Measurements from ENCODE around the gene GLIS1.
"Not testable (repeated sequence)": the region's sequence is repeated elsewhere in the genome, so short reads cannot be mapped to it uniquely, and the experiment has no call there.

The GLIS1 gene

DNA sequence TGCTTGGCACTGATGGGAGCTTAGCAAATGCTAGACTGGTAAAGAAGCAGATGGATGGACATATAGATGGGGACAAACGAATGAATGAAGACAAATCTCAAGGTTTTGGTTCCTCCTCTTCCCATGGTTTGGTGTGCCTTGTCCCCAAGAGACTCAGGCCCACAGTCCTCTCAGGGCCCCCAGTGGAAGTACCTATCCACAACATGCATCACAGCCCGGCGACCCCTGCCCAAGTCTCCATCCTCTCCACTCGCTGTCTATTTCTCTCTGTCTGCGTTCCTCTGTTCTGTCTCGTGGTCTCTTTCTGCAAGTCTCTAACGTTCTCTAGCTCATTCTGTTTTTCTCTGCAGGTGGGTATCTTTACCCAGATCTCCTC lies 85.8 kb downstream of the GLIS1 start:
- no peak for DNase-seq (ENCODE audit: low read depth)

DNA sequence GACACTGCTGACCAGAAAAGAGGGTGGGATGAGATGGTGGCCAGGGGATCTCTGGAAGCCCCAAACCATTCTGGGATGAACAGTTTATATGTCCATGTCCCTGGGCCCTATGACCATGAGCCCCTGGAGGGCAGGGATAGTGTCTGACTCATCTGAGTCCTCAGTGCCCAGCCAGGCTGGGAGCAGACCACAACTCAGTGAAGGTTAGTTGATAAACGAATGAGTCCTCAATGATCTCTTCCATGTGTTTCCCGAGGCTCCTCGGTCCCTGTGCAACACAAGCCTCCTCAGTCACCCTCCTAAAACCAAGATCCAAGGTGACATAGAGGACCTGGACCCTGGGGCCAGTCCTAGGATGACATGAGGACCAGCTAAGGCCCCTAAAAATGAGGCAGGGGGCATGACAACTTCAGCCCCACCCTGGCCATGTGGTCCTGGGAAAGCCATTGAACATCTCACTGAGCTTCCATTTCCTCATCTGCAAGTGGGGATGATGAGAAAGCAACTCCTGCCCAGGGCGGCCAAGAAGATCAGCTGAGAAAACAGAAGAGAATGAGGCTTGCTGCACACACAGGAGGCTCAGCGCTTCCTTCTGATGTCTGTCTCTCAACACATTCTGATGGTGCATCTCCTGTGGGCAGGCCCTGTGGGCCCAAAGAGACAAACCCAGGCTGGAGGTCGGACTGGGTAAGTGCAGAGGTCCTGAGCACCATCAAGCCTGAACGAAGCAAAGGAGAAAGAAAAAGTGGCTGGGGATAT lies 86.3 kb downstream of the GLIS1 start:
- no peak for DNase-seq (ENCODE audit: low read depth)

DNA sequence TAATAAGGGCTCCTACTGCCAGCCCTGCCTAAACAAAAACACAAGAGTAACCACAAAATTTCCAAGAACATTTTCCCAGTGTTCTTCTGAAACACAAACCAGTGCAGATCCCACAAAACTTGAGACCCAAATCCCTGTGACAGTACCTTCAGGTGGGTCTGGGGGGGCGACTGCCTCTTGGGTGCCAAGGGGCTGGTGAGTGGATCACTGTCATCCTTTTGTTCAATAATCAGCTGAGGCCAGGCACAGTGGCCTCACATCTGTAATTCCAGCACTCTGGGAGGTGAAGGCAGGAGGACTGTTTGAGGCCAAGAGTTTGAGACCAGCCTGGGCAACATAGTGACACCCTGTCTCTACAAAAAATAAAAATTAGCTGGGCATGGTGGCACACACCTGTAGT lies 87.6 kb downstream of the GLIS1 start:
- no peak for DNase-seq (ENCODE audit: low read depth)

DNA sequence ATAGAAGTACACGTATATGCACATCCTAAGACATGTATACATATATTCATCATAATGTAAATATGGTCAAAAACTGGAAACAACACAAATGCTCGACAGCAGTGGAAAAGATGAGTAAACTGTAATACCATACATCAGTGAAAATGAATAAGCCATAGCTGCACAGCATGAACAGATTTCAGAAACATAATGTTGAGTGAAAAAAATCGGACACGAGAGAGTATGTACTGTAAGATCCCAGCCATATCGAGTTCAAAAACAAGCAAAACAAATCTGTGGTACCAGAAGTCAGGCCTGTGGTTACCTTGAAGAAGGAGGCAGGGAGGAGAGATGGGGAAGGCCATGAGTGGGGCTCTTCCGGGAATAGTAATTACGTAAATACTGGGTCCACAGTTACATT lies 90.4 kb downstream of the GLIS1 start:
- no peak for DNase-seq (ENCODE audit: low read depth)

DNA sequence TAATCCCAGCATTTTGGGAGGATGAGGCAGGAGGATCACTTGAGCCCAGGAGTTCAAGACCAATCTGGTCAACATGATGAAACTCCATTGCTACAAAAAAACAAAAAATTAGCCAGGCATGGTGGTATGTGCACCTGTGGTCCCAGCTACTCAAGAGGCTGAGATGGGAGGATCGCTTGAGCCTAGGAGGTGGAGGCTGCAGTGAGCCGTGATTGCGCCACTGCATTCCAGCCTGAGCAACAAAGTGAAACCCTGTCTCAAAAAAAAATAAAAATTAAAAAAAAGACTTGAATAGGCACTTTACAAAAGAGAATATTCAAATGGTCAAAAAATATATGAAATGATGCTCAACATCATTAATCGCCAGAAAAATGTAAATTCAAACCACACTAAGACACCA lies 91.0 kb downstream of the GLIS1 start:
- DNase-seq (ENCODE audit: low read depth) = not testable (repeated sequence)

DNA sequence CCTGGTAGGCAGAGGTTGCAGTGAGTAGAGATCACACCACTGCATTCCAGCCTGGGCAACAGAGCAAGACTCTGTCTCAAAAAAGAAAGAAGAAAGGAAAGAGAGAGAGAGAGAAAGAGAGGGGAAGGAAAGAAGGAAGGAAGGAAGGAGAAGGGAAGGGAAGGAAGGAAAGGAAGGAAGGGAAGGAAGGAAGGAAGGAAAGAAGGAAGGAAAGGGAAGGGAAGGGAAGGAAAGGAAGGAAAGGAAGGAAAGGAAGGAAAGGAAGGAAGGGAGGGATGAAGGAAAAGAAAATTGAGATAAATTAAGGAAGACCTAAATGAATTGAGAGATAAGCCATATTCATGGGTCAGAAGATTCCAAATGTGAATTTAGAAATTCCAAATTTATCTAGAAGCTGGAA lies 92.2 kb downstream of the GLIS1 start:
- no peak for DNase-seq (ENCODE audit: low read depth)

DNA sequence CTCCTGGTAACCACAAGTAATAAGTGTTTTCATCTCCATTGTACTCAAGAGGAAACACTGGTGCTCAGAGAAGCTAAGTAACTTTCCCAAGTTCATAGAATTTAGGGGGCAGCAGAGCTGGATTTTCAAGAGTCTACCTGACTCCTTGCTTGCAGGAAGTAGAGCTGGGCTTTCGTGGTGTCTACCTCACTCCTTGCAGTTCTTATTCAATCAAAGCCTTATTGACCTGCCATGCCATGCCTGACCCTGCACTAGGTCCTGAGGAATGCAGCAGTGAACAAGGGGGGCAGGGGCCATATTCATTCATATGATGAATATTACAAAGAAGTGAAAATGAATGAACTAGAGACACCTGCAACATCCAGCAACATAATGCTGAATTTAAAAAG lies 93.3 kb downstream of the GLIS1 start:
- DNase-seq (ENCODE audit: low read depth) = no peak

DNA sequence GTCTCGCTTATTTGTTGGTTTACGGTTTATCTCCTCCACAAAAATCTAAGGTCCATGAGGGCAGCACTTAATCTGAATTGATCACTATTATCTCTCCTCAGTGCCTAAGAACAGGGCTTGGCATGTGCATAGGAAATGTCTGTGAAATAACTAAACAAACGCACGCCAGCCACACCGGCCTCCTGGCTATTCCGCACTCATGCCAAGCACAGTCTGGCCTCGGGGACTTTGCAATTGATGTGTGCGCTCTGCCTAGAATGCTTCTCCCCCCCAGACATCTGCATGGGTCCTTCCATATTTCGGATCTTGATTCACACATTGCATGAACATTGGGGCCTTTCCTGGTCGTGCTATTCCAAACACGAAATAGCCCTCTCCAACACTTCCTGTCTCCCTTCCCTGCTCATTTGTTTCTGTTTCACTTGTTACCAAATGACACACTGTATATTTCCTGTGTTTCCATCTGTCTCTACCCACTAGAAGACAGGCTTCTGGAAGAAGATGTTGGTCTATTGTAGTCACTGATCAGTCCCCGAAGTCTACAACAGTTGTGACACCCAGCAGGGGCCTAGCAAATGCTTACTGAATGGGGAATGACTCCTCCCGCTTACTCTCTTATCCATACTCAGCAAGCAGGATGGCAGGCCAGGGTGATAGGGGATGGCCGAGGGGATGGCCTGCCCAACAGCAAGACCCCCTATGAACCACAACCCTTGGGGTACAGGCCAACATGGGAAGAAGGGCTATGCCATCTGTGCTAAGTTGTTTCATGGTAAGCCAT lies 93.9 kb downstream of the GLIS1 start:
- DNase-seq (ENCODE audit: low read depth) = no peak

DNA sequence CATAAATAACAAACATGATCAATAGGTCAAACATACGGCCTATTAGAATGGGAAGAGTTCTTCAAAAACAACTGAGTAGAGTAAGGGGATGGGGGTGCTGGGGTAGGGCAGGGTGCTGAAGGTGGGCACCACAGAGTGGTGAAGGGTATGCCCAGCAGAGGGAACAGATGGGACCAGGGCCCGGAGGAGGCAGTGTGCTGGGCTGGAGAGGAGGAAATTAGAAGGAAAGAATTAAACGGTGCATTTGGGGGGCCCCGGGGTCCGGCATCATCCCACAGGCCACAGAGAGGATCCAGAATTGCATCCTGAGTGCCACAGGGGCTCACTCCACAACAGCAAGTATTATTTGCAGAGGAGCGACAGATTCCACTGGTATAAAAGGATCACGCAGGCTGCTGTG lies 94.5 kb downstream of the GLIS1 start:
- no peak for DNase-seq (ENCODE audit: low read depth)

DNA sequence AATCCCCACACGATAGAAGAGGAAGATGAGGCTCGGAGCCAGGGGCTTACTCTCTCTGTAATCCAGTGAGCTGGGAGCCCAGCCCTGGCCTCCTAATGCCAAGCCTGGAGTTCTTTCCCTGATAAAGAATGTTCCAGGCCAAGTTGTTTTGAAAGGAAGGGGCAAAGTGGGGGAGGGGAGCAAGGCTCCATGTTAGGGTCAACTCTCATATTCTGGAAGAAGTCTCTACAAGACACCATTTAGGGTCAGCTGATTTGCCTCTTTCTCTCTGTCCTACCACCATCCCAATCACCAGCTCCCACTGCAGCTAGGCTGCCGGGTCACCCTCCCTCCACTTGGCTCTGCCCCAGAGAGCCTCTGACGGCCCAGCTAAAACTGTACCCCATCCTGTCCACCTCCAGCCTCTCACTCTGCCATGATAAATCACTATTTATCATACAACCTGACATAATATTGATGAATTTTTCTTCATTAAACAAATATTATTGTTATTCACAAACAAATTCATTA lies 95.0 kb downstream of the GLIS1 start:
- DNase-seq (ENCODE audit: low read depth) = no peak

DNA sequence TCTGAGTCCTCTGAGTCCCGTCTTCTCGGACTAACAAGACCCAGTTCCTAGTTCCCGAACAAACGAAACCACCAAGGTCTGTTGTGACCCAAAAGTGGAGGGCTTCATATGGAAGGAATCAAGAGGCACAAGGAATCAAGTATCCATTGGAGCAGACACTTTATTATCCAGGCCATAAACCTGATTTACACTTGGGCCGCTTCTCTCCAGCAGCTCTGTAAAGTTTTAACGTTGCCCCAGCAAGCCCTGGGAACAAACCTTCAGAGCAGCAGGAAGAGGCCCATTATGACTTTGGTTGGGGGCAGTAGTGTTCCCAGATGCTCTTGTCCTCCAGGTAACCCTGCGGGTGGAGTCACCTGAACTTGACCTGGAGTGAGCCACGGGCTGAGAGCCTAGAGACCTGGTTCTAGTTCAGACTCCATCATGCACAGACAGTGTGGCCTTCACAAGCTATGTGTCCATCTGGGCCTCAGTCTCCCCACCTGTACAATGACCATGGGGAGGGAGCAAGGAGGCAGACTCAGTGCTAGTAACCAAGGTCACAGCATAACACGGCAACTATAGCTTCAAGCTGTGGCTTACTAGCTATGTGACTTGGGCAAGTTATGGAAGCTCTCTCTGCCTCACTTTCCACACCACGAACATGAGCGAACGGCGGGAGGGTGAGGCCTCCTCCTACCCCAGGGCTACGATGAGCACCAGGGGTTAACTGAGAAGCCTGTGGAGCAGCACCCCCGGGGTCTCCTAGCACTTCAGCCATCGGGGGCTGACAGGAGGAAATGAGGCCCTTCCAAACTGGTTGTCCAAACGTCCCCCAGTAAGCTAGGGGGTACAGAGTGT lies 95.7 kb downstream of the GLIS1 start:
- no peak for DNase-seq (ENCODE audit: low read depth)

DNA sequence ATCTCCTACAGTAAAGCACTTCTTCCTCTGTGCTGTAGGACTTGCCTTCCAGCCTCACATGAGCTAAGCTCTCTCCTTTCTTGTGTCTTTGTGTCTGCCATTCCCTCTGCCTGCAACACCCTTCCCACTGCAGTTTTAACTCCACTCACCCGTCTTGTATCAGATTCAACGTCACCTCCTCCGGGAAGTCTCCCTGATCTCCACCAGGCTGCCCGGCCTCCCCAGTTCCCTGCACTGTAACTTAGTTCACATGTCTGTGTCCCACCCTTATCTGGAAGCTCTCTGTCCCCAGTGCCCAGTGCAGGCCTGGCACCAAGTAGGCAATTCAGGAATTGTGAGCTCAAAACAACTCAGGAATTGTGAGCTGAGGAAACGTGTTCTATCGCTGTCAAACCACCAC lies 96.4 kb downstream of the GLIS1 start:
- DNase-seq (ENCODE audit: low read depth) = no peak

DNA sequence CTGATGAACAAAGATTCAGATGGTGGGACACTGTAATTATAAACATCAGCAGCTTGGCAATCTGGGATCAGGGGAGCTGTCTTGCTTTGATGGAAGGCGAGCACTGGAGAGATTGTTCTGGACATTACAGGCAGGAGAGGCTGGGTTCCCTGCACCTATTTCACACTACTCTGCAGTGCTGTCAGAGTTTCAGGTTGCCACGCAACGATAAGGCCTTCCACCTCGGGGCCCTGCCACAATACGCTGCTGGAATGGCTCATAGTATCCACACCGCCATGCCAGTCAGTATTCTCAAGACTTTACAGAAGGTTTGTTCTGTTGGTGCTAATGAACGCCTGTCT lies 96.8 kb downstream of the GLIS1 start:
- no peak for DNase-seq (ENCODE audit: low read depth)

DNA sequence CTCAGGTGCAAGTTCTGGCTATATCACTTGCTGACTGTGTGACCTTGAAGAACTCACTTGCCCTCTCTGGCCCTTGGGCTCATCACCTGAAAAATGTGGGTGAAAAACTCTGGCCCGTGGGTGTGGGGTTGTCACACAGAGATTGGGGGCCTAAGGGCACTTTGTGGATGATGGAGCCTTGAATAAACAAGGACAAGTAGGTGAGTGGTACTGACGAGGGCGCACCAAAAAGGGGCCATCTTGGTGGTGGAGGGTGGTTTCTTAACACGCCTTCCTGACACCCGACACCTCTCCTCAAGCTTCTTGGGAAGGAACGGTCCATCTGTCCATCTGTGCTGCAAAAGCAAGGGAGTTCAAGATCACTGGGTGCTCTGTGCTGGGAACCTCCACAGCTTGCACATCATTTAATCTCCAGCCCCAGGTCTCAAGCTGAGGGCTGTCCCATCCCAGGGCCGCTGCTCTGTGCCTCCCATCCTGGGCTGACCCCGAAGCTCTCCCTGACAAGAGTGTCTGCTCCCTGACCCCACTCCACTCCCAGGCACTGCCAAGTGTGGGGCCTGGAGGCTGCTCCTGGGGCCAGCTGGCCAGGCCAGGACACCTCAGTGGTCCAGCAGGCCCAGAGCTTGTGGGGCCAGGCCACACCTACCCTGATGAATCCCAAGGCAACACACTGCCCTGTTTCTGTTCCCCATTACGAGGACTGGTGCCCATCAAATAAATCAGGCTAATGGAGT lies 97.3 kb downstream of the GLIS1 start:
- no peak for DNase-seq (ENCODE audit: low read depth)

DNA sequence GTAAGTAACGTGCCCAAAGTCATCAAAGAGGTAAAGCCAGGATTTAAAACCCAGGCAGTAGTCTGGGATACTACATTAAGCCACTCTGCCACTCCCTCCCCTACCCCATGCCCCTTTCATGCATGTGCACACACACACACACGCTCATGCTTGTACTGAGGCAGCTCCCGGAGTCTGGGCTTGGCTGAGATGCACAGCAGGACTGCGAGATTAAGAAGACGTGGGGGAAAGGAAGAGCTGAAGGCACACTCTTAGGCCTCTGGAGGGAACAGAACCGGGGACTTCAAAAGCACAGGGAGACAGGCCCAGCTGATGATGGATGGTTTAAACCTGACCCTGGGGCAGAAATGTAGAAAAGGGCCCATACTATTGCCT lies 98.3 kb downstream of the GLIS1 start:
- no peak for DNase-seq (ENCODE audit: low read depth)

DNA sequence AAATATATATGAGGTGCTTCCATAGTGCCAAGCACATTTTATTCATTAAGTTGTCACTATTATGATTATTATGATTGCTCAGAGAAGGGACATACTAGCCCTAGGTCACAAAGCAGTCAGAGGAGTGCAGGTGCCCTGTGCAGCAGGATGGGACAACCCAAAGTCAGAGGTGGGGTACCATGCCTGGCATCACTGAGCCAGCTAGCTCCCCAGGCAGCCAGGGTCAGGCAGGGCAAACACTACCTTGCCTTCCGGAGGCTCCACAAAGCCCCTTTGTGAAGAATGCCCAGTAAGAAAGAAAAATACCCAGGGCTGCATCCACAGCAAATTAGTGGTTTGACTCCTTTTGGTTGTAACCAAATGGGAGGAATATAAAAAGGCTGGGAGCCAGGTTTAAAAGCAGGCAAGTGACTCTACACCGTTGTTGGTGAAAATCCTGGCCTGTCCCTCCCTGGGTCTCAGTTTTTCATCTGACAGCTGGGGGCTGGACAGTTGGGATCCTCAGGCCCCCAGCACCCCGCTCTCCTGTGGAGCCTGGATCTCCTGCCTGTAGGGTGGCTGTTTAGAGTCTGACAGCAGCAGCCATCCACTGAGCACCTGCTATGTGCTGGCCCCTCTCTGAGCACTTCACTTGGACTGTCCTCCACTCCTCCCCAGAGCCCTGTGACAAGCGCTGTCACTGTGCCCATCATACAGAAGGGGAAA lies 98.8 kb downstream of the GLIS1 start:
- no peak for DNase-seq (ENCODE audit: low read depth)

DNA sequence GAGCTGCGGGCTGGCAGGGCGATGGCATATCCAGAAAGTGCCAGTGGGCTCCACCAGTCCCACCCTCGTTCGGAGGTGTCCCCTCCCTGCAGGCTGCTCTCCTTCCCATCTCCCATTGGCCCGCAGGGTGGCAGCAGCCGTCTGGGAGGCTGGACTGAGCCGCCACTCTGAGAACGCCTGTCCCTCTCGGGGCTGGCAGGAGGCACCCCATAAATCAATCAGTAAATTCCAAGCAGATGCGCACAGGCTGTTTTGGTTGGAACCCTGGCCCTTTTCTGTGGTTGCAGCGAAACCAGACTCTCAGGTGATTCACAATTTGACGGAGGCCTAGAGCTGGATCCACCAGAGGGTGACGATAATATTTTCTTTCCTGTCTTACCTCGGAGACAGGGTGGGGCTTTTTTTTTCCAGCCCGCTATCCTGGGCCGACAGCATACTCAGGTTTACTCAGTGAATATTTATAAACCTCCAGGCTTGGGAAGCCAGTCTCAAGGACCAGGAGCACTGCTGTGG lies 99.7 kb downstream of the GLIS1 start:
- DNase-seq (ENCODE audit: low read depth) = no peak

DNA sequence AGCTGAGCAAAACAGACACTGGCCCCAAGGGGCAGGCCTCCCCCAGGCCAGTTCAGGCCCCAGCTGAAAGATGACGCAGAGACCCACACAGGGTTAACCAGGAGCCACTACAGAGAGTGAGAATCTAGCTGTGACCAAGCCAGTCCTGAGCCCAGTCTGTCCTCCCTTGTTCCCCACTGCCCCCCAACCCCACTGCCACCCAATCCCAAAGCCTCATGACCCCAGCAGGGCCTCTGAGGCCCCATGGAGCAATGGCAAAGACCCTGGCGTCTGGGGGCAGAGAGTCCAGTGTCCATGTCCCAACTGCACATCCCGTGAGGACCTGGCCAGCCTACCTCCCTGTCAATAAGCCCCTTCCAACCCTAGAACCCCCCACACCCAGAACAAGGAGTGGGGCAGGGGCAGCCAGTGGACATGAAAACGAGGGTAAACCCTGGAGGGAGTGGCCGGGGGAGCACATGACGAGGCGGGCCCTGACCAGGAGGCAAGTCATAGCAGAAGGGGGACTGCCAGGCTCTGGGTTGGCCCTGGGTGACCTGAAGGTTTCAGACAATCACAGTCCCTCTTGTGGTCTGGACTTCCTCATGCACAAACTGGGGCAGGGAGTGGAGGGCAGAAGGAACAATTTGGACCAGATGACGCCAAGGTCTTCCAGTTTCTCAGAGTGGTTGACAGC lies 100.5 kb downstream of the GLIS1 start:
- DNase-seq (ENCODE audit: low read depth) = no peak

DNA sequence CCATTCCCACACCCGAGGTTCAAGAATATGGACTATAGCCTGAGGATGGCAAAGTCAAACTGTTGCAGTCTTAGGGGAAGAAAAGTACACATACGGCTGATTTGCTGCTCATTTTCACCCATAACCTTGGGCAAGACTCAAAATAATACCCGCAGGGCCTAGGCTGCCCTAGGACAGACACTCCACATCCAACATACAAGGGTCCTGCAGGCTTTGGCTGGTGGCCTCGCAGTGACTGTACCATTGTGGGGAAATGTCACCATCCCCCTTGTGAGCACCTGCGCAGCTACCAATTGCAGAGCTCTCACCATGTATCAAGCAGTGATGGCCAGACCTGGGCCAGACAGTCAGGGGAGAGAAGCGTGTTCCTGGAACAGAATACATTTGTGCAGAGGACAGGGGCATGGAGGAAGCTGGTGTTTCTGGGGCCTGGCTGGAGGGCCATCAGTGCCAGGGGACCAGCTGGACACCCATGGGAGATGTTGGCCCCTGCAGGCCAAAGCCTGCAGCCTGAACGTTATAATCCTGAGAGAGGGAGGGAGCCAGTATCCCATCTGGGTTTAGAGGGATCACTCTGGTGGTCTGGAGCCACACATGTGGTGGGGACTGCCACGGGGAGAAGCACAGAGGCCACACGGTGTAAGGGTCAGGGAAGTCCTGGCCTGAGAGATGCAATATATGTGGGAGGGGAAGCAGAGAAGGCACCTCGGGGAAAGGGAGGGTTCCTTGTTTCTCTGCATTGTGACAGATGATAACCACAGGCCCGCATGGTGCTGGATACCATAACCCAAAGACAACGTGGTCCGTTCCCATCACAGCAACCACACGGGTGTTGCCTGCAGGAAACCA lies 101.2 kb downstream of the GLIS1 start:
- DNase-seq (ENCODE audit: low read depth) = no peak

Data from stimulated activated CD4-positive, alpha-beta T cell treated with anti-CD3 and anti-CD28 coated beads, Interleukin-2, amount 100 ng/mL, for 4 hours (primary cell).